OCI-LY7 (cell line): ENCODE data around the gene ZNF593OS. TPM values are rescaled to one million over a fixed set of nuclear protein-coding genes. Genes with fewer than 3 reads are reported as not detected.

Experiments used
- BruUV-seq: library from RNA; stranded (reverse); fragments of 400-500 nt; replicated peaks from 2 replicates; lab custom pipeline; 2021; lab: Mats Ljungman, UMichigan
- CTCF ChIA-PET: fragments of 300-600 bp; sonication (Branson Sonifier 250); formaldehyde crosslinking; loops from one replicate; lab custom pipeline; 2022; ENCODE audit warnings: antibody characterized with exemption; ENCODE audit not compliant: unreplicated experiment; lab: Charles Lee
- POLR2A ChIA-PET: fragments of 300-600 bp; sonication (Branson Sonifier 250); formaldehyde crosslinking; loops from one replicate; lab custom pipeline; 2022; ENCODE audit warnings: antibody characterized with exemption; lab: Charles Lee
- DNase-seq: peaks from one replicate; pipeline ENCODE4 v3.0.0-alpha.2; 2015; ENCODE audit warnings: low spot score
- H2AFZ ChIP-seq: fragments of 200-600 bp; sonication (generic), shearing (Covaris generic); 2 replicates; pipeline ENCODE4 v1.6.1; 2014; ENCODE audit warnings: mild to moderate bottlenecking, antibody characterized with exemption, low read length, moderate library complexity
- H3K27ac ChIP-seq: fragments of 200-600 bp; sonication (generic); 2 replicates; pipeline ENCODE4 v1.5.1; 2014; ENCODE audit warnings: mixed run types, low read depth, mild to moderate bottlenecking, moderate library complexity, low read length, inconsistent platforms; ENCODE audit not compliant: poor library complexity, severe bottlenecking
- H3K36me3 ChIP-seq: fragments of 200-600 bp; sonication (generic); 2 replicates; pipeline ENCODE4 v1.6.1; 2014; ENCODE audit warnings: mild to moderate bottlenecking, antibody characterized with exemption, low read length, moderate library complexity, mixed read lengths; ENCODE audit not compliant: insufficient read depth
- H3K4me1 ChIP-seq: fragments of 200-600 bp; sonication (generic); 2 replicates; pipeline ENCODE4 v1.5.1; 2014; ENCODE audit warnings: mild to moderate bottlenecking, low read length; ENCODE audit not compliant: insufficient read depth, poor library complexity, severe bottlenecking
- H3K4me2 ChIP-seq: fragments of 200-600 bp; sonication (generic); 2 replicates; pipeline ENCODE4 v1.6.1; 2014; ENCODE audit warnings: mild to moderate bottlenecking, low read length
- H3K4me3 ChIP-seq: fragments of 200-600 bp; sonication (generic); 2 replicates; pipeline ENCODE4 v1.5.1; 2014; ENCODE audit warnings: mild to moderate bottlenecking, low read depth, low read length; ENCODE audit not compliant: poor library complexity, severe bottlenecking
- H3K79me2 ChIP-seq: fragments of 200-600 bp; sonication (generic); 2 replicates; pipeline ENCODE4 v1.6.1; 2016; ENCODE audit warnings: low read depth, mild to moderate bottlenecking, low read length, moderate library complexity, mixed read lengths; ENCODE audit not compliant: insufficient read depth
- H3K9me2 ChIP-seq: fragments of 200-600 bp; sonication (generic); 2 replicates; pipeline ENCODE4 v1.6.1; 2016; ENCODE audit warnings: mild to moderate bottlenecking, low read length, mixed read lengths; ENCODE audit not compliant: insufficient read depth
- H3K9me3 ChIP-seq: fragments of 200-600 bp; sonication (generic); 2 replicates; pipeline ENCODE4 v1.6.1; 2014; ENCODE audit warnings: mild to moderate bottlenecking, mixed run types, low read length, mixed read lengths
- H4K20me1 ChIP-seq: fragments of 200-600 bp; sonication (generic); 2 replicates; pipeline ENCODE4 v1.6.1; 2014; ENCODE audit warnings: mild to moderate bottlenecking, antibody characterized with exemption, low read length, moderate library complexity, mixed read lengths; ENCODE audit not compliant: insufficient read depth
- CTCF ChIP-seq: fragments of 200-600 bp; sonication (generic); conservative IDR thresholded peaks from 2 replicates; pipeline ENCODE4 v1.5.1; 2014; ENCODE audit warnings: mild to moderate bottlenecking, antibody characterized with exemption, low read length, moderate library complexity, mixed read lengths
- EZH2phosphoT487 ChIP-seq: fragments of 200-600 bp; sonication (generic); IDR thresholded peaks from 2 replicates; pipeline ENCODE4 v1.6.1; 2018; ENCODE audit warnings: low read depth, borderline replicate concordance, mild to moderate bottlenecking, mixed run types, antibody characterized with exemption, low read length, moderate library complexity, mixed read lengths
- intact Hi-C: fragments of 100-400 bp; cut with micrococcal nuclease; formaldehyde crosslinking; loops from one replicate; pipeline ENCODE4 v1.10.0; 2022; ENCODE audit not compliant: unreplicated experiment
- total RNA-seq, 2 experiments: library from RNA; depleted of rRNA in 1 of 2; stranded (reverse); fragments of >200 nt in 1 of 2; shearing (Covaris generic) in 1 of 2; gene quantifications; 2 replicates each; pipeline ENCODE4 v1.2.3, GENCODE V29; 2014 to 2022

ZNF593OS gene
- total RNA-seq, 2 experiments from 2014 or later, result not detected

- Histone ChIP-seq H3K27ac (no peak overlapping the region), H3K36me3 (no peaks in the 10 kb centered on the region), H3K9me3 (no peaks in the 10 kb centered on the region), H3K4me3 (no peak overlapping the region), H3K79me2 (no peaks in the 10 kb centered on the region), H3K4me2 (no peak overlapping the region), H3K9me2 (no peaks in the 10 kb centered on the region), H2AFZ (no peak overlapping the region), H3K4me1 (peaks cover 3% of the 10 kb centered on the region), H4K20me1 (no peaks in the 10 kb centered on the region)
- TF ChIP-seq CTCF (peak; percentile 48), EZH2phosphoT487 (no peak)
- intact Hi-C loops, result no loop called here
- DNase-seq, result no peak
- BruUV-seq, result no TSS peak
- ChIA-PET CTCF (no interaction called here), POLR2A (no interaction called here)
Measured at GRCh38 chr1:26161415-26162219, 10.0 kb downstream of the ZNF593OS start.

GRCh38 chr1:26160527-26161414 lies 10.9 kb downstream of the ZNF593OS start:
- DNase-seq, result no peak
- no peak overlapping the region for H2AFZ ChIP-seq
- ChIA-PET POLR2A (no interaction called here), CTCF (no interaction called here)
- H3K4me1 ChIP-seq, result peaks cover 11% of the 10 kb centered on the region
- H3K4me3 ChIP-seq, result no peak overlapping the region
- no peaks in the 10 kb centered on the region for H3K79me2 ChIP-seq
- H3K36me3 ChIP-seq, result no peaks in the 10 kb centered on the region
- no peaks in the 10 kb centered on the region for H4K20me1 ChIP-seq
- no peak overlapping the region for H3K27ac ChIP-seq
- no peak for TF ChIP-seq EZH2phosphoT487
- no peak for TF ChIP-seq CTCF
- H3K9me3 ChIP-seq, result no peaks in the 10 kb centered on the region
- intact Hi-C loops, result no loop called here
- H3K4me2 ChIP-seq, result no peak overlapping the region
- H3K9me2 ChIP-seq, result no peaks in the 10 kb centered on the region
- BruUV-seq, result no TSS peak

GRCh38 chr1:26159743-26160039 lies 11.9 kb downstream of the ZNF593OS start:
- TF ChIP-seq CTCF (no peak), EZH2phosphoT487 (no peak)
- no peaks in the 10 kb centered on the region for H4K20me1 ChIP-seq
- no peak overlapping the region for H3K27ac ChIP-seq
- peaks cover 11% of the 10 kb centered on the region for H3K4me1 ChIP-seq
- ChIA-PET POLR2A (no interaction called here), CTCF (no interaction called here)
- H3K4me3 ChIP-seq, result no peak overlapping the region
- no peaks in the 10 kb centered on the region for H3K9me2 ChIP-seq
- no peak overlapping the region for H3K4me2 ChIP-seq
- no peak overlapping the region for H2AFZ ChIP-seq
- no peaks in the 10 kb centered on the region for H3K9me3 ChIP-seq
- no TSS peak for BruUV-seq
- no peak for DNase-seq
- H3K36me3 ChIP-seq, result no peaks in the 10 kb centered on the region
- intact Hi-C loops, result no loop called here
- H3K79me2 ChIP-seq, result no peaks in the 10 kb centered on the region
